ENCODE results near the gene ZNG1C.
"Not testable (repeated sequence)": the region's sequence is repeated elsewhere in the genome, so short reads cannot be mapped to it uniquely, and the experiment has no call there.

DNA sequence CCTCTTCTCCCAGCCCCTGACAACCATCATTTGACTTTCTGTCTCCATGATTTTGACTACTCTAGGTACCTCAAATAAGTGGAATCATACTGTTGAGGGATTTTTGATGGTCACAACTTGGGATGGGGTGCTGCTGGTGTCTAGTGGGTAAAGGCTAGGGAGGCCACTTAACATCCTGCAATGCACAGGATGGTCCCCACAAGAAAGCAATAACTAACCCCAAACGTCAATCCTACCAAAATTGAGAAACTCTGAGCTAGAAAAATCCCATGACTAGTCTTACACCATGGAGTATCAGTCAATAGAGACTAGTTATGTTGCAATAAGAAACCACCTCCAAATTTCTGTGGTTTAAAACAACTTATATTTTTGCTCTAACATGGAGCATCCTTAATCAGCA is 90.3 kb downstream of the ZNG1C start:
- not testable (repeated sequence) for TF ChIP-seq FOXA1 (IDR thresholded peaks at IDR 0.05); FOXK2 (IDR thresholded peaks at IDR 0.05); SP1 (IDR thresholded peaks at IDR 0.05); FOXM1 (IDR thresholded peaks at IDR 0.05; ENCODE audit: borderline replicate concordance); TARDBP (IDR thresholded peaks at IDR 0.05); L3MBTL2 (conservative IDR thresholded peaks at IDR 0.05); ZNF384 (IDR thresholded peaks at IDR 0.05); ELF4 (IDR thresholded peaks at IDR 0.05); CTBP1 (IDR thresholded peaks at IDR 0.05; ENCODE audit: borderline replicate concordance); LEF1 (IDR thresholded peaks at IDR 0.05; ENCODE audit: borderline replicate concordance); BHLHE40 (IDR thresholded peaks at IDR 0.05; ENCODE audit: borderline replicate concordance); SUZ12 (IDR thresholded peaks at IDR 0.05)
- TF ChIP-seq, protein P1, sequence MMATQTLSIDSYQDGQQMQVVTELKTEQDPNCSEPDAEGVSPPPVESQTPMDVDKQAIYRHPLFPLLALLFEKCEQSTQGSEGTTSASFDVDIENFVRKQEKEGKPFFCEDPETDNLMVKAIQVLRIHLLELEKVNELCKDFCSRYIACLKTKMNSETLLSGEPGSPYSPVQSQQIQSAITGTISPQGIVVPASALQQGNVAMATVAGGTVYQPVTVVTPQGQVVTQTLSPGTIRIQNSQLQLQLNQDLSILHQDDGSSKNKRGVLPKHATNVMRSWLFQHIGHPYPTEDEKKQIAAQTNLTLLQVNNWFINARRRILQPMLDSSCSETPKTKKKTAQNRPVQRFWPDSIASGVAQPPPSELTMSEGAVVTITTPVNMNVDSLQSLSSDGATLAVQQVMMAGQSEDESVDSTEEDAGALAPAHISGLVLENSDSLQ (IDR thresholded peaks at IDR 0.05) = not testable (repeated sequence)
